ENCODE measurements around the gene USP48.
"Not testable (repeated sequence)": the region's sequence is repeated elsewhere in the genome, so short reads cannot be mapped to it uniquely, and the experiment has no call there.

The USP48 gene

GRCh38 chr1:21774835-21775549 lies 8.0 kb downstream of the USP48 start:
- no peak for DNase-seq (ENCODE audit: low read depth)

- no peak for DNase-seq (ENCODE audit: low read depth)
Measured at GRCh38 chr1:21773585-21773984, 9.4 kb downstream of the USP48 start.

- DNase-seq (ENCODE audit: low read depth): not testable (repeated sequence)
Measured at GRCh38 chr1:21771672-21772071, 11.3 kb downstream of the USP48 start.

GRCh38 chr1:21770602-21771001 lies 12.3 kb downstream of the USP48 start:
- DNase-seq (ENCODE audit: low read depth): not testable (repeated sequence)

GRCh38 chr1:21770201-21770600 lies 12.7 kb downstream of the USP48 start:
- no peak for DNase-seq (ENCODE audit: low read depth)

GRCh38 chr1:21767106-21767505 lies 15.8 kb downstream of the USP48 start:
- DNase-seq (ENCODE audit: low read depth): not testable (repeated sequence)

GRCh38 chr1:21766210-21766609 lies 16.7 kb downstream of the USP48 start:
- no peak for DNase-seq (ENCODE audit: low read depth)

GRCh38 chr1:21764615-21765423 lies 18.1 kb downstream of the USP48 start:
- peak; percentile 97 for DNase-seq (ENCODE audit: low read depth)

- no peak for DNase-seq (ENCODE audit: low read depth)
Measured at GRCh38 chr1:21763694-21764419, 19.1 kb downstream of the USP48 start.

- no peak for DNase-seq (ENCODE audit: low read depth)
Measured at GRCh38 chr1:21763236-21763635, 19.7 kb downstream of the USP48 start.

GRCh38 chr1:21762022-21762404 lies 20.9 kb downstream of the USP48 start:
- DNase-seq (ENCODE audit: low read depth): no peak

GRCh38 chr1:21761052-21761451 lies 21.9 kb downstream of the USP48 start:
- DNase-seq (ENCODE audit: low read depth): no peak

- no peak for DNase-seq (ENCODE audit: low read depth)
Measured at GRCh38 chr1:21759818-21760217, 23.1 kb downstream of the USP48 start.

- no peak for DNase-seq (ENCODE audit: low read depth)
Measured at GRCh38 chr1:21759182-21759581, 23.8 kb downstream of the USP48 start.

GRCh38 chr1:21758614-21759013 lies 24.3 kb downstream of the USP48 start:
- DNase-seq (ENCODE audit: low read depth): no peak

GRCh38 chr1:21756393-21757089 lies 26.4 kb downstream of the USP48 start:
- DNase-seq (ENCODE audit: low read depth): no peak

- no peak for DNase-seq (ENCODE audit: low read depth)
Measured at GRCh38 chr1:21755067-21755466, 27.9 kb downstream of the USP48 start.

GRCh38 chr1:21754583-21754982 lies 28.4 kb downstream of the USP48 start:
- DNase-seq (ENCODE audit: low read depth): no peak

GRCh38 chr1:21752186-21752585 lies 30.8 kb downstream of the USP48 start:
- no peak for DNase-seq (ENCODE audit: low read depth)

- no peak for DNase-seq (ENCODE audit: low read depth)
Measured at GRCh38 chr1:21751281-21751680, 31.7 kb downstream of the USP48 start.

- DNase-seq (ENCODE audit: low read depth): no peak
Measured at GRCh38 chr1:21750841-21751240, 32.1 kb downstream of the USP48 start.

GRCh38 chr1:21749859-21750468 lies 33.0 kb downstream of the USP48 start:
- no peak for DNase-seq (ENCODE audit: low read depth)

All from fibroblast of gingiva (primary cell).